Medulla oblongata (tissue), 1 donor: ENCODE measurements around the gene SYCE3.

Experiments
- DNase-seq: peaks from one replicate; pipeline ENCODE4 v3.0.0-alpha.2; 2015; ENCODE audit errors: extremely low spot score

SYCE3 gene

DNA sequence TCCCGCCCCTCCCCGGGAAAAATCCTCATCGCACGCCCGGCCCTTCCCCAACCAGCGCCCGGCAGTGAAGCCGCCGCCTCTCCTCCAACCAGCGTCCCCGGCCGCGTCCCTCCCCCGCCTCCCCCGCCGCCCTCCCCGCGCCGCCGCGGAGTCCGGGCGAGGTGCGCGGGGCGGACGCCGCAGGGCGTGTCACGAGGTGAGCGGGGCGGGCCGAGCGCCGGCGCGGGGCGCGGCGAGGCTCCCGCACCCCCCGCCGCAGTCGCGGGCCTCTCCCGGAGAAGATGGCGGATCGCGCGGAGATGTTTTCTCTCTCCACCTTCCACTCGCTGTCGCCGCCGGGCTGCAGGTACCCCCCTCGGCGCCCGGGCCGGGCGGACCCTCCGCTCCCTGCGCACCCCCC, 37.8 kb upstream of the SYCE3 start, which contains the start of gene MAPK8IP2:
Gene MAPK8IP2 (plus strand): TSS at position 256 of the 400 bp plus-strand sequence. CDS start 26 bp downstream, at position 282.
- no peak for DNase-seq

DNA sequence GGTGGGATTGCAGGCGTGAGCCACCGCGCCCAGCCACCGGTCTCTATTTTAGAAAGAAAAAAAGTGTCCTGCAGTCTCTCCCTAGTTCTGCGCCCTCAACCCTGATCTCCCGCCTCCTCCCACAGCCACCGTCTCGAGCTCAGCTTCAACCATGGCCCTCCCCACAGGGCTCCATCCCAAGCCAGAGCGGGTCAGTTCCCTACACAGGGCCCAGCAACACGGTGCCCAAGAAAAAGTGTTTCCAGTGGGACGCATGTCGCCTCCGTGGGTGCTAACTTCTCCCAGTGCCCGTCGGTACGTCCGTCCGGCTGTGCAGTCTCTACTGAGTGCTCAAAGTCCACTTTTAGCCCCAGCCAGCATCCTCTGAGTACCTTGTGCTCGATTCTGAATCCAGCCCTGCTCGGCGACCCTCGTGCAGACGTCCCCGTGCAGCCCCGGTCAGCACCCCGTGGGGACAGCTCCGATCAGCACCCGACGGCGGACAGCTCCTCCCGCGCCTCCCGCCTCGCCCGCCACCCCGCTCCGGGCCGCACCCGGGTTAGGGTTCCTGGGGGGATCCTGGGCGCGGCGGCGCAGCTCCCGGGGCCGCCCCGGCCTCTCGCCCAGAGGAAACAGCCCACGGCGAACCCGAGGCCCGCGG, 37.2 kb upstream of the SYCE3 start:
- no peak for DNase-seq

DNA sequence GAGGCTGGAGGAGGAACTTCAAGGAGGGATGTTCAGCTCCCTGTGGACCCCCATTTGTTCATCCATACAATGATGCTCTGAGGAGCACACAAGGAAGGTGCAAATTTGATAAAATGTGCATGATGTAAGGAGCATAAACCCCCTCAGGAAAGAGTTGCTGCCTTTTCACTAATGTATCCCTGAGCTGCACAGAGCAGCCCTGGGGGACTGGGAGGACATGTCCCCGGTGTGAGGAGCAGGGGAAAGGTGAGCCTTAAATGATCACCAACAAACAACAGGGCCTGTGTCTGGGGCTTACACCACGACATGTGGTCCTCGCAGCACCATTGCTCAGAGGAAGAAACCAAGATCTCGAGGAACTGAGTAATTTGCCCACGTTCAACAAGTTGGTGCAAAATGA, 34.4 kb upstream of the SYCE3 start:
- DNase-seq: no peak

DNA sequence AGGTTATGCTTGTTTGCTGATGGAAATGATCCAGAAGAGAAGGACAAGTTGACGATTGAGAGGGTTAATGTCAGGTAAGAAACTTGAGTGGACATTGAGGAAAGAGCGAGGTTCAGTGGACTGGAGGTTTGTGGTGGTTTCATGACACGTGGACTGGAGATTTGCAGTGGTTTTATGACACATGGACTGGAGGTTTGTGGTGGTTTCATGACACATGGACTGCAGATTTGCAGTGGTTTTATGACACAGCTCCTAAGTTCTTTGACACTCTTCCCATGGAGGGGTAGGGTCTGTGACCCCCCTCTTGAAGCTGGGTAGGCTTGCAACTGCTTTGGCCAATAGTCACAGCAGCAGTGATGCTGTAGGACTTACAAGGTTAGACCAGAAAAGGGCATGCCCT, 32.5 kb upstream of the SYCE3 start:
- no peak for DNase-seq

DNA sequence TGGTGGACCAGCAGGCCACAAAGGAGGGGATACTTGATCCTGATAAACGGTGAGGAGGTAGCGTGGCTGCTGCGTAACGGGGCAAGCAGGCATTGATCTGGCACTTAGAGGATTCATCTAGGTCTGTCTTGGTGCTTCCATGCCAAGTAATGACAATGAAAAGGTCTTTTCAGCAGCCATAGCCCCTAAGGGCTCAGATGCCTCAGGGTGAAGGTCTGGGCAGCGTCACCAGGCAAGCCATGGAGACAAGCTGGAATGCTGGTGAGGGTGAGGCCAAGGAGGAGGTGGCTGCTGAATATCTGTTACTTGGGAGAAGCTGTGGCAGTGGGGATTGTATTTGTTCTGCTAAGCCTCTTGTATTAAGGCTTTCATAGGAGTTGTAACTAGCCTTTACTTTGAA, 24.7 kb upstream of the SYCE3 start:
- no peak for DNase-seq

DNA sequence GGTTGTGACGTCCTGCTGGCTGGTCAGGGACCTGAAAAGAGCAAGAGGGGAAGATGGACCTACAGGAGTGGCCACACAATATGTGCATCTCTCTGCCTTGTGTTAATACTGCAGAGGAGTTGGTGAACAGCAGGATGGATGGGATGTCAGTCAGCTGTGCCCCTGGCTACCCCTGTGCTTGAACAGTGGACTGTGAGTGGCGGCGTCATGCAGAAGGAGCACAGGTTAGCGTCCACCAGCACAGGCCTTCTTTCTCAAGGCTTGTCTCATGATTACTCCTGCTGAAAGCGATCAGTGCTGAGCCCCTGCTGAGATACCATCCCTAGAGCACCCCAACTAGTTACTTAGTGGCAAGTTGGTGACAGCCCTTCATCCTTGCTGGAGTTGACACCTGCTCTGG, 23.7 kb upstream of the SYCE3 start:
- no peak for DNase-seq

DNA sequence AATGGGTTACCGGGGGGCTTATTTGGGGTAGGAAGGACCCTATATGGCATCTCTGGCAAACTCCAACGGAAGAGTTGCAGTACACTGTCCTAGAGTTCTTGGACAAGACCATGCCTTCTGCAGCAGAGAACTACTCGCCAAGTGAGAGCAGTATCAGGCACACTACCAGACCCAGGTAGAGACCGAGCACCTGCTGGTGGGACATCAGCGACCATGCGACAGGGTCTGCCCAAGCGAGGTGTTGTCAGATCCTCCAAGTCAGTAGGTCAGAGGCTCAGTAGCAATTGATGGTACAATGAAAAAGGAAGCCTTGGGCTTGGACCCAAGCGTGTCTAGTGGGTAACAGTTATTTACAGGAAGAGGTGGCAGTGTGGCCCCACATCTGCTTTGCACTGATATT, 23.1 kb upstream of the SYCE3 start:
- DNase-seq: no peak

DNA sequence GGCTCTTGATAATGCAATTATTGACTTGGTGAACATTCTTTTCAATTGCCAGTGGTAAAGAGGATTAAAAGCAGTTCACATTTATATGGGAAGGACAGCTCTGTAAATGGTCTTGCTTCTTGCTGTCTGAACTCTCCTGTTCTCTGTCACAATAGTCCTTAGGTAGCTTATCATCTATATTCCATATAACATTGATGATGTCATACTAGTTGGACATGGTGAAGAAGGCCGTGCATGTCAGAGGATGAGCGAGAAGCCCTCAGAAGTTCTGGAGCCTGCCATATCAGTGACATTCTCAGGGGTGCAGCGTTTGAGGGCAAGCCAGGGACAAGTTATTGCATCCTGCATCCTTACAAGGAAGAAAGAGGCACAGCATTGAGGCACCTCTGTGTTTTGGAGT, 22.5 kb upstream of the SYCE3 start:
- DNase-seq: no peak

DNA sequence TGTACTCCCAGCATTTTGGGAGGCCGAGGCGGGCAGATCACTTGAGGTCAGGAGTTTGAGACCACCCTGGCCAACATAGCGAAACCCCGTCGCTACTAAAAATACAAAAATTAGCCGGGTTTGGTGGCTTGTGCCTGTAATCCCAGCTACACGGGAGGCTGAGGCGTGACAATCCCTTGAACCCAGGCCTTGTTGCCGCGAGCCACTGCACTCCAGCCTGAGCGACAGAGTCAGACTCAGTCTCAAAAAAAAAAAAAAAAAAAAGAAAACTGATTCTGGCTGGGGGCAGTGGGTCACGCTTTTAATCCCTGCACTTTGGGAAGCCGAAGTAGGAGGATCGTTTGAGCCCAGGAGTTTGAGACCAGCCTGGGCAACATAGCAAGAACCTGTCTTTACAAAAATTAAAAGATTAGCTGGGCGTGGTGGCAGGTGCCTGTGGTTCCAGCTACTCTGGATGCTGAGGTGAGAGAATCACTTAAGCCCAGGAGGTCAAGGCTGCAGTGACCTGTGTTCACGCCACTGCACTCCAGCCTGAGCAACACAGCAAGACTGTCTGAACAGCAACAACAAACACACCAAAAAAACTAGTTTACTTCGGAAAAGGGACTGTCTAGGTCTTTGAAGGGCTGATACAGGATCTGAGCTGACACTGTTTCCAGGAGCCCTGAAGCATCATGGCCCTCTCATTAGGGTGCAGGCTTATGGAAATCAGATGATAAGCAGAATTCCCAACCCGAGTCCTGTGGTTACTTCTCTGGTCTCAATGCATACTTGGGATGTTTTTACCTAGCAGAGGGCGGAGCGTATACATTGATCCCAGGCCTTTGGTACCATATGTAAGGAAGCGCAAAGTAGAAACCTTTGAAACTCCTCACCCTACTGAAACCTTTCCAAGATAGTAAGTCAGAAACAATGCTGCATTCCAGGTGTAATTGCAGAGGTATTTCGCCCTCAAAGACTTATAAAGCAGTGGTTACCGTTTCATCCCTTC, 21.7 kb upstream of the SYCE3 start:
- no peak for DNase-seq

DNA sequence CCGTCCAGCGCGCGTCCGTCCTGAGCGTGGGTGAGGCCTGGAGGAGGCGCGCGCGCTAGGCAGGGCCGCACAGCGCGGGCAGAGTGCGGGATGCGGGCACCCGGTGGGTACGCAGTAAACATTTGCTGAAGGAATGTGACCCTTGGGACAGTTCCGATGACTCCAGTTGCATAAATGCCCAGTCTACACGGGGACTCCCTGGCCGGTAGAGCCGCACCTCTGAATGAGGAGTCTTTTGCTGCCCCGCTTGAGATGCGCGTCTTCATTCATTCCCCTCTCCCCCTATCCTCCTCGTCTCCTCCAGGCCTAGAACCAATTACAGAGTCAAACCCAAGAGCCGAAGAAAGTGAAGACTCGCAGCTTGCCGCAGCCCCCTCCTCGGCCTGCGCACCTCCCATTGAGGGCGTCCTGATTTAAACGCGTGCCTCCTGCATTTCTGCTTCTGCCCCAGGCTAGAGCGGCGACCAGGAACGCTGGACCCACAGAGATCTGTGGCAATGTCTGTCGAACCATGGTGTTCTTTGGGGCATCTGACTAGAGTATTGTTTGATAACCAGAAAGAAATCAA, 20.7 kb upstream of the SYCE3 start:
- no peak for DNase-seq

DNA sequence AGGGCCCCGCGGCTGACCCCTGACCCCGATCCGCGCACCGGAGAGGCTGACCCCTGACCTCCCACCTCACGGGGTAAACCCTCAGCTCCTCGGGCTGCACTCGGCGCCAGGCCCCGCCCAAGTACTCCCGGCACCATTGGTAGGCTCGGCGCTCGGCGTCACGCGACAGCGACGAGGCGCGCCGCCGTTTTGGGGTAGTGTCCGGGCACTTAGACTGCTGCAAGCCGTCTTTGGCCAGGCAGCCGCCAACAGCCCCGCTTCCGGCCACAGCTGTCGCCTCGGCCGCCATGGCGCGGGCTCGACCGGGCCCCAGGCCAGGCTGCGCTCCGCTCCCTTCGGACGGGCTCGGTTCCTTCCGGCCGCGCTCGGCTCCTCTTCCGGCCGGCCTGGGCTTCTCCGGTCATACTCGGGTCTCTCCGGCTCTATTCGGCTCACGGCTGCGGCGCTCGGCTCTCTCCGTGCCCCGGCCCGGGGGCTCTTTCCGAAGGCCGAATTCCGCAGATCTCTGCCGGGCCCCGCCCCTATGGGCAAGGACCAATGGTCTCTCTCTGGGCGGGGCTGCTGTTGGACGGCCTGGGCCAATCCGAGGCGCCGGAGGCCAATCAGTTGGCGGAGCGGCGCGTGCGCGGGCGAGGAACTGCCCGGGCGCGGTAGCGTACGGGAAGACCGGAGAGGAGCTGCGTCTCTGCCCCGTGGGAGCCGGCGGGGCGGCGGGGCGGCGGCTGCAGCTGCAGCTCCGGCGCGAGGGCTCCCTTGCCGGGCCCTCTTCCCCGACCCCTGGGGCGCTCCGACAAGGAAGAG, 20.0 kb upstream of the SYCE3 start, which contains the start of gene CHKB:
Gene CHKB (minus strand): TSS at position 357 of the 801 bp plus-strand sequence. CDS start 68 bp downstream, at position 289.
- peak; percentile 99 for DNase-seq

DNA sequence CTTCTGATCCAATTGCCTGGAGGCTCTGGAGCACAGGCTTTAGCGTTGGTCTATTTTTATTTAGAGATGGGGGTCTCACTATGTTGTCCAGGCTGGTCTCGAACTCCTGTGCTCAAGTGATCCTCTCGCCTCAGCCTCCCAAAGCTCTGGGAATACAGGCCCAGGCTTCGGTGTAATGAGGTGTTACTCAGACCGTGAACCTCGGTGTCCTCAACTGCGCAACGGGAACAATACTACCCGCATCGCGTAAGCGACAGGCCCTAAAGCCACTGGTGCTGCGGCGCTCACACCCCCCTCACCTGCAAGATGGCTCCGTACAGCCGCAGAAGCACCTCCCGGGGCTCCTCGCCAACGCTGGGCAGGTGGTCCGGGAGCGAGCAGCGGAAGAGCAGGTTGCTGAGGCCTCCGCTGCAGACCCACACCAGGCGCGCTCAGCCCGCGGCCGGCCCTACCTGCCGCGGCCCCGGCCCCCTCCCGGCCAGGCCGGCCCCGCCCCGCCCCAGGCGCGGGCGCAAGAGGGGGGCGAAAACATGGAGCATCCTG, 19.3 kb upstream of the SYCE3 start:
- DNase-seq: no peak

DNA sequence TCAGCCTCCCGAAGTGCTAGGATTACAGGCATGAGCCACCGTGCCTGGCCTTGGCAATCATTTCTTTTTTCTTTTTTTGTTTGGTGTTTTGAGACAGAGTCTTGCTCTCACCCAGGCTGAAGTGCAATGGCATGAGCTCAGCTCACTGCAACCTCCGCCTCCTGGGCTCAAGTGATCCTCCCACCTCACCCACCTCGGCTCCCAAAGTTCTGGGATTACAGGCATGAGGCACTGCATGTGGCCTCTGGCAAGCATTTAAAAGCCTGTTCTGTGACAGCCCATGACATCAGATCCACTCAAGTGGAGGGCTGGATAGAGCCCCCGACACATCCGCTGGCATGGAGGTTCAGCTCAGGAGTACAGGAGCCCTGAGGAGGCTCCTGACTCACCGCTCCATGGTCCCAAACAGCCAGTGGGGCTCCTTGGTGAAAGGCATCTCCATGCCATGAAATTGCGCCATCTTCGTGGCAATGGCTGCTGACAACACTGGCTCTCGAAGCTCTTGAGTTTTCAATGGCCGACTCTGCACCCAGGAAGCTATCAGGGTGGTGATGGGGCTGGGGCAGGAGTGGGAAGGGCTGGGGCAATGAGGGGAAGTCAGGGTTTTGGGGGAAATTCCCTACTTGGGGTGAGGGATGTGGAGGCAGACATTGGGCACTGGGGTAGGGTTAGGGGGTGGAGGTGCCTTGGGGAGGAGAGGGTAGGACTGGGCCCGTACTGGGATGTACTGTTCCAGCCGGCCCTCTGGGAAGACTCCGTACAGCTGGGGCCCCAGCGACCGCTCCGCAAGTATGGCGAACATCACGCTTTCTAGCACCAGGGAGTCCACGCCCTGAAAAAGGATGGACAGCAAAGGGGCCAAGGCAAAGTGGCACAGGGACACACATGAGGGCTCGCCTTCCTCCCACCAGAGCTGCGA, 18.6 kb upstream of the SYCE3 start:
- DNase-seq: no peak

DNA sequence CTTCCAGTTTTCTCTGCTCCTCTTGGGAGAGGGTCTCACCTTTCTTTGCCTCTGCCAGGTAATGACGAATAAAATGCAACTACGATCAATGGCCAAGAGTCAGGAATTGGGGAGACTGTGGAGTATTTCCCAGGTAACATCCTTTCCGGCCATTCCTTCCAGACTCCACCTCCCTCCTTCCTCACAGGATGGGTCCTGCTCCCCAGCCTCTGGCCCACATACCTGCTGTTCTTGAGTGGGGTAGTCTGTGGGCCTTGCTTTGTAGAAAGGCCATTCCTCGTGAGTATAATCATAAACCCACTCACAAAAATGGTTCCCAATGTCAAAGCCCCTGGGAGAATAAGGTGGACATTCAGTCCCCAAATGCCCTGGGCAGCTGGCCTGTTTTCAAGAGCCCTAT, 17.0 kb upstream of the SYCE3 start:
- no peak for DNase-seq

DNA sequence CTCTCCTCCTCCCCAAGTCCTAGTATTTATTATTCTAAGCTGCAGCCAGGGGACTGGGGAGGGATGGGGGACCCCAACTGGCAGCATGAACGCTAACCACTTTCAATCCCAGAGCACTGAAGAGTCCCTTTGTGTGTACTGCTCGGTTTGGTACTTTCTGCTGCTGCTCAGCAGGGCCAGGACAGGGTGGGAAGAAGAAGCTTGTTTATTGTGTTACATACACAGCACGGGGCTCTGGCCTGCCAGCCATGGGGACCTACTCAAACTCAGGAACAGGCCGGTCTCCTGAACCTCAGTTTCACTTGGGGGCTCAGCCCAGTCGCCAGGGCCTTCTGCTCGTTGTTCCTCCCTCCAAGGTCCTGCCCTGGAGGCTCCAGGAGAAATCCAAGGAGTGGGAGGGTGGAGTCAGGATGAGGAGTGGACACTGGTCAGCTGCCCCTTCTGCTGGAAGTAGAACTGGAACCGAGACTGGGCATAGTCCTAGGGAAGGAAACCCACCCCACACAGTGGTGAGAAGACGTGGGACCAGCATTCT, 16.1 kb upstream of the SYCE3 start:
- peak; percentile 49 for DNase-seq

DNA sequence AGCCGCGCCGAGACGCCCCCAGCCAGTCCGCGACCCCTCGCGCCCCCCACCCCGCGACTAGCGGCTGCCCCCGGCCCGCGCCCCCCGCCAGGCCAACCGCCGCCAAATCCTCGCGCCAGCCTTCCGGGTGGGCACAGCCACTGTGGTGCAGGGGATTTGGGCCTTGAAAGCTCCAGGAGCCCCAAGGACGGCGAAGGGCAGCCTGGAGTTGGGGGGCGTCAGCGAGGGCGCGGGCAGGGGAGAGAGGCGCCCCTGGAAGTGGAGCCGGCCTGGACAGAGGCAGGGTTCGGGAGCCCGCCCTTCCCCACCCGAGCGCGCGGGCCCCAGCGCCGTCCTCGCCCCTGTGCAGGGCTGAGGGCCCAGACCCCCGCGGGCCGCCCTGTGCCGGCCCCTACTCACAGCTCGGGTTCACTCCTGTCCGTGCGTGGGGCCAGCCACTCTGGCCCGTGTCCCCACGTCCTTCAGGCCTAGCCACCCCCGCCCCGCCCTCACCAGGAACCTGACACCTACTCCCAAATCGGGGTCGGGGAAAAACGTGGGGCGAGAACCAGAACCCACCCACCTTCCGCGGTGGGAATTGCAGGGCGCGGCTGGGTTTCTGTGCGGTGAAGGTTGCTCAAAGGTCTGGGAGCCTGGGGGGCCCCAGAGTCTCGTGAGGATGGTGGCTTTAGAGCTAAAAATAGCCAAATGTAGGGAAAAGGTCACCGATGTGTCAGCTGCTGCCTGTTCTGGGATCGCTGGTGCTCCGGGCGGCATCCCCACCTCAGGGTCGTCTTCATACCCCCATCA, 15.5 kb upstream of the SYCE3 start, which contains the start of gene CPT1B:
Gene CPT1B (minus strand): TSS at position 441 of the 789 bp plus-strand sequence. CDS start 512 bp downstream, outside the sequence.
- no peak for DNase-seq

DNA sequence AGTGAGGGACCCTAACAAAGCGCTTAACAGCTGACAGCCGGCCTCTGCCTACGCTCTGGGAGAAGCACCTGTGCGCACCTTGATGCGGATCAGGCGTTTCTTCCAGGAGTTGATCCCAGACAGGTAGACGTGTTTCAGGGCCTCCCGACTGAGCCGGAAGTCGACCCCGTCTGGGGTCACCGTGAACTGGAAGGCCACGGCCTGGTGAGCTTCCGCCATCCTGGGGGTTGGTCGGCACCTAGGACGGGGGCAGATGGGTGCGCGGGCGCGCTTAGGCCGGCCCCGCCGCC, 14.9 kb upstream of the SYCE3 start:
- DNase-seq: no peak

DNA sequence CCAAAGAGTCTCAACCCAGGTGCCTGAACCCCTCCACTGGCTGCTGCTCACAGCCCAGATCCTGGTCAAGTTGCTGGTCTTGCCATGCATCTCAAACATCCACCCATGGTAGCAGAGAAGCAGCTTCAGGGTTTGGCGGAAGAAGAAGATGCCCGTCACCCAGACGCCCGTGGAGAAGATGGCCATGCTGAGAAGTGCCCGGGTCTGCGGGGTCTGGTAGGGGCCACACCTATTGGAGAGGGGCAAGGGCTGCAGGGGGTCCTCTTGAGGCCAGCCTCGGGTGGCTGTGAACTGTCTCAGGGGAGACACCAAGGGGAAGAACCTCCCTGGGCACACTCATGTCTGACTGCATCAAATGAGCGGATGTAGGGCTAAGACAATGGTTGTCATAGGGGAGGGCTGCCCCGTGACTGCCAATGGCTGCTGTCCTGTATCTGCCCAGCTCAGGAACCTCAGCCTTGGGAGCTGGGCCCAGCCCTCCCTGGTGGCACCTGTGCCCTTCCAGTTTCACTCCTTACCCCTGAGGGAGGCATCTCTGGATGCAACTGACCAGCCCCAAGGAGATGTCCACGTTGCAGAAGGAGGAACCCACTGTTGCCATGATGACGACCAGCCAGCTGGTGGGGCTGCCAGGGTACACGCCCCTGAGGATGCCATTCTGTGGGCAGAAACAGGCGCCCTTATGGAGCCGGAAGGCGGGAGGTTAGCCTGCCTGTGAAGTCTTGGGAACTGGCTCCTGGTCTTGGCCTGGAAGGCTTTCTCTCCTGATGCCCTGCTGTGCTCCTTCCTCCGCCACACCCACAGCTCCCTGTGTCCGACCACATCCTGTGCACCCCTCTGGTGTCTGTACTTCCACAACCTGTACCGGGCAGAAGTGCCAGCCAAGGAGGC, 14.3 kb upstream of the SYCE3 start:
- no peak for DNase-seq
